CD4-positive, alpha-beta T cell treated with Interleukin-17A for 1 hour (primary cell): ENCODE data around the gene GVQW3.

Source experiments
- DNase-seq: peaks from one replicate; pipeline ENCODE4 v3.0.0-alpha.2; 2020

GVQW3 gene

DNA sequence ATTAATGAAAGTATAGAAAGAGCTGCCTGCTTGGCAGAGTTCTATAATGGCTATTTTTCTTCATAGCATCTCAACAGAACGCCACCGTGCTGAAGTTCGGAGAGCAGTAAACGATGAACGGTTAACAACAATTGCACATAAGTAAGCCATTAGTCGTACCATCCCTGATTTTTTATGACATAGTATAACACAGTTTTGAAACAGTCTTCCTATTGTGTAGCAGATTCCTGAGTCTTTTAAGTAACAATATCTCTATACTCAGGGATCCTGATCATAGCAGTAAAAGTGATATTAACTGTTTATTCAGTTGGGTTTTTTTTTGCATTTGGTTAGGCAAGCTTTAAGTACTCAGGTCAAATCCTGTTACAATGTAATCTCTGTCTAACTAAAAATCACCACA lies 72.1 kb downstream of the GVQW3 start:
- no peak for DNase-seq

DNA sequence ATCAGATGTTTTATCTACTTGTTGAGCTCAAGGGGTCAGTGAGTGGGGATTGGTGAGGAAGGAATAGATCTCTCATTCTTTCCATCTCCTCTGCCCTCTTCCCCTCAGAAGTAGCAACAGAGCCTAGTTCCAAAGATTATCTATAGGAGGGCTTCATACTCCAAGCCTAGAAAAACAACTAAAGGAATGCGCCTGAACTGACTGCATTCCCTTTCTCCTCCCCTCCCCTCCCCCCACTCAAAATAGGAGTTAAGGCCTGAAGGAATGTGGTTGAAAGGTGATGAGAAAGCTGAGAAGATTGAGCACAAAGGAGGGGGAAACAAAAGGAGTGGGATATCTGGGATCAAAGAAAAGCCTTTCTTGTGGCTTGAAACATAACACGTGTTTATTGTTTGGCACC lies 74.2 kb downstream of the GVQW3 start:
- DNase-seq: no peak

DNA sequence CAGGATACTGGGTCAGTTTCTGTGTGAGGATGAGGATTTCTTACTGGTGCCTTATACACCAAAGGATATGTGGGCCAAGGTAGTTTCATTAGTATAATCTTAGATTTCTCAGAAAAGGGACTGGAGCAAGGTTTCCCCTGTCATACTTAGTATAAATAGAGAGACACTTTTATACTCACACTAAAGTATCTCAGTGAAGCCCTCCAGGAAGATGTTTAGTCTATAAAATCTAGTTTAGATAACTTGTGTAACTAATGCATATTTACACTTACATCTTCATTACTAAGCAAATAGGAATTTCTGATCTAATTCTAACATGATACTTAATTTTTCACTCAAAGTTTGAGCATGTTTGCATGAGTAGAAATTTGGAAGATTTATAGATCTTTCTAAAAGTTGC lies 74.8 kb downstream of the GVQW3 start:
- DNase-seq: no peak

DNA sequence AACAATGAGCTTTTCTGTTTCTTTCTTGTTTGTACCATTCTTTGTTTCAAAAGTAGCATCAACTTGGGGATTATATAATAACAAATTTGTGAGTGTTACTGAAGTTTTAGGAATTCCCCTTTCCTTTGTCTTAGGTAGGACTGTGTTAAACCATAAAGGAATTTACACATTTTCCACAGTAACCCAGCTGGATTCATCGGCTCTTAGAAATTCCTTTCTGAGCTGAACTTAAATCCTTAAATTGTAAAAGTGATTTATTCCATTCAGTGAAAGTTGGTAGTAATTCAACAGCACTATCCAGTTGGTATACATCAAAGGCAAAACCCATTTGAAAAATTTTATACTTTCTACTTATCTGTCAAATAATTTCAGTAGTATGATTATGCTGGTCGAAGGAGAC lies 75.4 kb downstream of the GVQW3 start:
- no peak for DNase-seq
